Upper lobe of right lung (tissue), 1 donor: ENCODE data around the gene MVK. TPM values are rescaled to one million over a fixed set of nuclear protein-coding genes. Genes with fewer than 3 reads are reported as not detected.

Experiments
- ATAC-seq: fragments of 200-7000 bp; cut with Tn5 transposase; one replicate; pipeline ENCODE4 v1.9.1; 2020; ENCODE audit warnings: mild to moderate bottlenecking, moderate library complexity
- DNase-seq: peaks from one replicate; pipeline ENCODE4 v3.0.0-alpha.2; 2020
- H3K27ac ChIP-seq: fragments of 200-600 bp; one replicate; pipeline ENCODE4 v1.8.0; 2022
- H3K27me3 ChIP-seq: fragments of 200-600 bp; one replicate; pipeline ENCODE4 v1.8.0; 2022; ENCODE audit warnings: mild to moderate bottlenecking
- H3K36me3 ChIP-seq: fragments of 200-600 bp; one replicate; pipeline ENCODE4 v1.8.0; 2022
- H3K4me1 ChIP-seq: fragments of 200-600 bp; one replicate; pipeline ENCODE4 v1.8.0; 2022
- H3K4me3 ChIP-seq: fragments of 200-600 bp; one replicate; pipeline ENCODE4 v1.8.0; 2022; ENCODE audit warnings: mild to moderate bottlenecking
- H3K9me3 ChIP-seq: fragments of 200-600 bp; one replicate; pipeline ENCODE4 v1.8.0; 2022
- intact Hi-C: fragments of 100-400 bp; cut with DNase I; formaldehyde crosslinking; loops from one replicate; pipeline ENCODE4 v1.11.0; 2022
- total RNA-seq: library from RNA; stranded (reverse); fragmentation: NEBNext Ultra II Directional; extraction: Animal tissue kit (Norgen Biotek cat#: 25700); gene quantifications from one replicate; pipeline ENCODE4 v1.2.1, GENCODE V29; 2021
- TF ChIP-seq, protein P1 (sequence below): fragments of 200-600 bp; IDR thresholded peaks from one replicate; pipeline ENCODE4 v1.8.0; 2022; ENCODE audit warnings: antibody characterized with exemption
- donor health status: DM: no; HTN: yes; CAD: no; lungs with severe emphysema.

The MVK gene
- total RNA-seq, 1 donor from 2014 or later = 27.3 TPM

DNA sequence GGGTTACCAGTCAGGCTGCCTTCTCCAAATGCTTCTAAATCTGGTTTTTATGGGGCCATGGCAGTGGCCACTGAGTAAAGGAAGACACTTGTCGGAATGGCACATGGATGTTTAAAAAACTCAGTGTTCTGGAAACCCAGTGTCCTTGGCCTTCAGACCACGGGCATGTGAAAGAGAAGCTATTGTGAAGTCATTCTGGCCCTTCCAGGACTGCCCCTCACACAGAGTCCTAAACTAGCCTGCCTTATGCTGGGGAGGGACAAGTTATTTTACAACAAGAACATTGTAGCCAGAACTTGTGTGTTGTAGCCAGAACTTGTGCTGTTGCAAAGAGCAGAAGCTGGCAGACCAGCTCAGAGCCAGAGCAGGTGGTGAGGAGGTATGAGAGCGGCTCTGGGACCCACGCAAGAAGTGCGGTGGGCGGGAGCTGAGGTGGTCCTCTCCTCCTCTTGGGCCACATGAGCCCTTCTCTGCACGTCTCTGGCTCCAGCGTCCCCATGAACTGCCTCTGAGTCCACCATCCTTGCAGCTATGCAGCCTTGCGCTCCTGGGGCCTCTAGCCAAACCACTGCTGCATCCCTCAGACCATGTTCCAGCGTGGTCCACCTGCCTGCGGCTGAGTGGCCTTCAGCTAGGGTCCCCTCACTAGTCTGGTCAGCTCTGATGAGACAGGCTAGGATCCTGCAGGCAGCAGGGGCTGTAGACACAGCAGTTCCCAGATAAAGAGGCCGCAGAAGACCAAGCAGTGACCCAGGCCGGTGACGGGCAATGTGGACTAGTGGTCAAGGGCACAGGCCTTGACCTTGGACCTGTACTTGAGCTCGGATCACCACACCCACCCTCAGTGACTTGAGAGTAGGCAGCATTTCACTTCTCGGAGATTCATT lies 32.8 kb upstream of the MVK start:
- H3K4me1 ChIP-seq = no peaks in the 10 kb centered on the region
- TF ChIP-seq, protein P1, sequence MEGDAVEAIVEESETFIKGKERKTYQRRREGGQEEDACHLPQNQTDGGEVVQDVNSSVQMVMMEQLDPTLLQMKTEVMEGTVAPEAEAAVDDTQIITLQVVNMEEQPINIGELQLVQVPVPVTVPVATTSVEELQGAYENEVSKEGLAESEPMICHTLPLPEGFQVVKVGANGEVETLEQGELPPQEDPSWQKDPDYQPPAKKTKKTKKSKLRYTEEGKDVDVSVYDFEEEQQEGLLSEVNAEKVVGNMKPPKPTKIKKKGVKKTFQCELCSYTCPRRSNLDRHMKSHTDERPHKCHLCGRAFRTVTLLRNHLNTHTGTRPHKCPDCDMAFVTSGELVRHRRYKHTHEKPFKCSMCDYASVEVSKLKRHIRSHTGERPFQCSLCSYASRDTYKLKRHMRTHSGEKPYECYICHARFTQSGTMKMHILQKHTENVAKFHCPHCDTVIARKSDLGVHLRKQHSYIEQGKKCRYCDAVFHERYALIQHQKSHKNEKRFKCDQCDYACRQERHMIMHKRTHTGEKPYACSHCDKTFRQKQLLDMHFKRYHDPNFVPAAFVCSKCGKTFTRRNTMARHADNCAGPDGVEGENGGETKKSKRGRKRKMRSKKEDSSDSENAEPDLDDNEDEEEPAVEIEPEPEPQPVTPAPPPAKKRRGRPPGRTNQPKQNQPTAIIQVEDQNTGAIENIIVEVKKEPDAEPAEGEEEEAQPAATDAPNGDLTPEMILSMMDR = no peak
- no peaks in the 10 kb centered on the region for H3K36me3 ChIP-seq
- H3K4me3 ChIP-seq = no peak overlapping the region
- H3K27ac ChIP-seq = no peak overlapping the region
- H3K27me3 ChIP-seq = no peaks in the 10 kb centered on the region
- intact Hi-C loops = no loop called here
- DNase-seq = no peak
- ATAC-seq = no peak
- no peaks in the 10 kb centered on the region for H3K9me3 ChIP-seq

DNA sequence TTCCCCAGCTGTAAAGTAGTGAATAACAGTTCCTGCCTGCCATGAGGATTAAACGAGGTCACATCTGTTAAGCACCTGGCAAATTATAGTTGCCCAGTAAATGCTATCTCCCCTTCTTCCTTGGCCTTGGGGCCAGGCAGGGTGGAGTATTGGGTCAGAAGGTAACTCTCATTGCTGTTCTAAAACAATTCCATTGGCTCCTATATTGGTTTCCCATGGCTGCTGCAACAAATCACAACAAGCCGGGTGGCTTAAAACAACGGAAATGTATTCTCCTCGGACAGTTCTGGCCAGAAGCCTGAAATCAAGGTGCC lies 32.2 kb upstream of the MVK start:
- ATAC-seq (no peak), DNase-seq (no peak)
- H3K4me3 ChIP-seq = no peak overlapping the region
- no peaks in the 10 kb centered on the region for H3K36me3 ChIP-seq
- intact Hi-C loops = no loop called here
- H3K9me3 ChIP-seq = no peaks in the 10 kb centered on the region
- H3K4me1 ChIP-seq = no peaks in the 10 kb centered on the region
- no peaks in the 10 kb centered on the region for H3K27me3 ChIP-seq
- TF ChIP-seq, protein P1 = no peak
- no peak overlapping the region for H3K27ac ChIP-seq

DNA sequence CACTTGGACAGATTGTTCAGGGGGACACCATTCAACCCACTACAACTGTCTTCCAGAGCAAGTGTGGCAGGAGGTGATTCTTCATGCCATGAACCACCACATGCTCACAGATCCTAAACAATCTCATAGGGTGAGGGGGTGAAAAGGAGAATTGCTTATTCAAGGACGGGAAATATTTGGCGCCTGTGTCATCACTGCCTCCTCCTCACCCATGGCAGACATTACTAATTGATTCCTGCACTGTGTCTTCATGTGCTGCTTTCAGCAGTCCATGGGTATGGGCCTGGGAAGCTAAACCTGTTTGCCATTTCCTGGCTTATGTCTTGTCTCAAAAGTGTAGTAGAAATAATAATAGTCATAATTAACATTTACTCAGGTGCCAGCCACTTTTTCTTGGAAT lies 31.6 kb upstream of the MVK start:
- DNase-seq (no peak), ATAC-seq (no peak)
- no peaks in the 10 kb centered on the region for H3K36me3 ChIP-seq
- TF ChIP-seq, protein P1 = no peak
- no peak overlapping the region for H3K27ac ChIP-seq
- H3K4me3 ChIP-seq = no peak overlapping the region
- peaks cover 3% of the 10 kb centered on the region for H3K27me3 ChIP-seq
- H3K4me1 ChIP-seq = no peaks in the 10 kb centered on the region
- H3K9me3 ChIP-seq = no peaks in the 10 kb centered on the region
- intact Hi-C loops = no loop called here

DNA sequence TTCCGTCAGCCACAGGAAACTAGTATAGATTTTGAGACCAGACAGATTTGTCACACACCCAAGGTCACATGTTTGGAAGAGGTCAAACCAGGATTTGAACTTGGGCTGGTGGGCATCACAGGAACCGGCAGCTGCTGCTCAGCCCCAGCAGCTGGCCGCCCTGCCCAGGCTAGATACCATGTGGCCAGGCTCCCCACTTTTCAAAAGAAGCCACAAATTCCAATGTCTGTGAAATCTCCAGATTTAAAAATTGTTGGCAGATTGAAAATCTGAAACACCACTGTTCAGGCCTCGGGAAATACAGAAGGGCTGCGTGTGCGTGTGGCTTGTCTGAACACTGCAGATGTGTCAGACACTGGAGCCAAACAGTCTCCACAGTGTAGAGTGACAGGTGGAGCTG lies 30.7 kb upstream of the MVK start:
- no peak for DNase-seq
- no peak overlapping the region for H3K4me3 ChIP-seq
- TF ChIP-seq, protein P1 = no peak
- intact Hi-C loops = no loop called here
- H3K27ac ChIP-seq = no peak overlapping the region
- no peaks in the 10 kb centered on the region for H3K9me3 ChIP-seq
- H3K36me3 ChIP-seq = no peaks in the 10 kb centered on the region
- peaks cover 11% of the 10 kb centered on the region for H3K27me3 ChIP-seq
- no peak for ATAC-seq
- no peaks in the 10 kb centered on the region for H3K4me1 ChIP-seq

DNA sequence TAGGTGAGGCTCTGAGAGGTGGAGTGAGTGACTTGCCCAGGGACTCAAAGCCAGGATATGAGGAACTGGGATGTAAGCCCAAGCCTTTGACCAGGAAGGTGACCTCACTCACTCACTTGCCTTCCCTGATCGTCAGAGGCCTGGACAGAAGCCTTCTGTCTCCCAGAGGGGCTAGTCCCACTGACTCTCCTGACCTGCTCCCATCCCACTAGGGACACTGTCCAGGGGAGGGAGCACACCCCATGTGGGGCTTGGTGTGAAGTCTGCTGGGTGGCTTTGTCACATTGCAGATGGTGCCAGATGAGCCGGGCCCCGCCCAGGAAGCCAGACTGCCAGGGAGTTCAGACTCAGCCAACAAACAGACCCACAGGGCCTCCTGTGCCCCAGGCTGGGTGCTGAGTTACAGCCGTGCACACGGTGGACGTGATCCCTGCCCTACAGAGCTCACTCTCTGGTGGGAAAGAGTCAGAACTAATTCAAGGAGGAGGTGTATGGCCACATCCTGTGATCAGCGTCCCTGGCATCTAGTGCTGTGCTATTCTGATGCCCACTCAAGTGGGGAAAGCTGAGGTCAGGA lies 28.6 kb upstream of the MVK start:
- ATAC-seq = no peak
- Histone ChIP-seq H3K27me3 (peaks cover 22% of the 10 kb centered on the region), H3K4me3 (no peak overlapping the region), H3K36me3 (no peaks in the 10 kb centered on the region), H3K27ac (no peak overlapping the region), H3K9me3 (no peaks in the 10 kb centered on the region), H3K4me1 (no peaks in the 10 kb centered on the region)
- TF ChIP-seq, protein P1 = no peak
- intact Hi-C loops = no loop called here
- no peak for DNase-seq
